ENCODE data around the gene GNGT2.

The GNGT2 gene

GRCh38 chr17:49193513-49194296 is 16.7 kb downstream of the GNGT2 start:
- peaks cover 0 to 13% (median 0%) of the 10 kb centered on the region in 3 experiments for H3K27me3 ChIP-seq (ENCODE audit: control insufficient read depth in 3 of 3, insufficient read depth in 3 of 3, low read depth in 1 of 3, low read length in 3 of 3)
- WGBS, 2 donors (ENCODE audit: extremely low coverage in 2 of 2, insufficient read length in 2 of 2, insufficient replicate concordance in 1 of 2), result no CpG with 5 or more reads among the region's 21 CpGs
- H2BK5ac ChIP-seq (ENCODE audit: low read length), result no peak overlapping the region
- H3K36me3 ChIP-seq (replicated peaks in 1 of 2; ENCODE audit: control insufficient read depth in 2 of 2, insufficient read depth in 2 of 2, low read length in 2 of 2), result no peaks in the 10 kb centered on the region
- no peak overlapping the region for H3K4ac ChIP-seq (ENCODE audit: low read length)
- H3K9ac ChIP-seq (ENCODE audit: low read depth, low read length, poor library complexity), result no peak overlapping the region
- H2BK15ac ChIP-seq (ENCODE audit: low read length), result no peak overlapping the region
- H3K4me3 ChIP-seq (ENCODE audit: low read length in 2 of 2), result peak overlapping the region; percentile 71 to 79
- H3K4me1 ChIP-seq (ENCODE audit: control insufficient read depth in 2 of 2, insufficient read depth in 1 of 2, low read depth in 1 of 2, low read length in 2 of 2), result peaks cover 2% of the 10 kb centered on the region in 2 donors
- DNase-seq (ENCODE audit: low spot score), result peak; percentile 52
- H3K9me3 ChIP-seq (replicated peaks in 1 of 2; ENCODE audit: control insufficient read depth in 2 of 2, insufficient read depth in 1 of 2, low read depth in 1 of 2, low read length in 2 of 2), result no peaks in the 10 kb centered on the region
- no peak overlapping the region for H2AK5ac ChIP-seq (ENCODE audit: low read depth, low read length)
- peak overlapping the region; percentile 91 for H3K18ac ChIP-seq (ENCODE audit: low read length)
- H3K14ac ChIP-seq (ENCODE audit: low read length), result no peak overlapping the region
- peak overlapping the region; percentile 72 for H3K4me2 ChIP-seq (ENCODE audit: insufficient read depth, low read length, poor library complexity, severe bottlenecking)
- no peak overlapping the region for H3K23ac ChIP-seq (ENCODE audit: low read depth, low read length, poor library complexity)
- H2BK12ac ChIP-seq (ENCODE audit: low read length), result no peak overlapping the region
- H3K79me1 ChIP-seq (ENCODE audit: low read depth, low read length), result no peaks in the 10 kb centered on the region
- H2BK120ac ChIP-seq (ENCODE audit: low read depth, low read length), result no peak overlapping the region
- no peak overlapping the region for H4K8ac ChIP-seq (ENCODE audit: low read depth, low read length)
- H4K91ac ChIP-seq (ENCODE audit: low read depth, low read length, poor library complexity), result no peak overlapping the region
- peak overlapping the region; percentile 99 for H2AFZ ChIP-seq (ENCODE audit: low read length)
- H3K27ac ChIP-seq (replicated peaks; ENCODE audit: low read length), result peak overlapping the region; percentile 67

DNA sequence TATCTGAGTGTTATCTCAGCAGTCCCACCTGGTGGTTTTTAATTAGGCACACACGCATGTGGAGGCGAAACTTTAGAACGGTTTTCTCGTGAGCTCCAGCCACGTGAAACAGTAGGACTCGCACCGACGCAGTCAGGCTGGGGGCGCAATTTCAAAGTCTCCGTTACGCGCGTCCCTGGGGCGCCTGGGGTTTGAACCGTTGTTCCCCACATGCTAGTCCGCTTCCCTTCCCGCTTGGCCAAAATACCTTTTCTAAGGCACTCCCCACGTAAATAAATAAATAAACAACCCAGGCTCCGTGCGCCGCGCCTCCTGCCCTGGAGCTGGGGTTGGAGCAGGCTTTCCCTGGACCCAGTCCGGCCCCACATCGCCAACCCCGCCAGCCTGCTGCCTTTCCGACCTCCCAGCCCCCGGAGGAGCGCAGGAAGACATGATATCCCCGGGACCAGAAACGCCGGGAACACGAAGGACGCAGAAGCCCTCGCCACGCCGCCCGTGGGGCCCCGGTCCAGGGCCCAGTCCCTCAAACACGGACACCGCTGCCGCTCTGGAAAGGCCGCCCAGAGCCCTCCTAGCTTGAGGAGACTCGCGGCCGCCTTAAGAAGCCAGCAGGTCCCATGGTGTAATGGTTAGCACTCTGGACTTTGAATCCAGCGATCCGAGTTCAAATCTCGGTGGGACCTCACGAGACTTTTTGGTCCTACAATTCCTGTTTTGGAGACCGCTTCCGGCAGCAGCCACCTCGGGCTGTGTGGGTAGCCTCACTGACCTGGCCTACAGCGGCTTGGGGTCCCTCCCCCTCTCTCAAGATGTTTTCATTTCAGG is 18.2 kb downstream of the GNGT2 start:
- peak overlapping the region; percentile 95 for H3K4me2 ChIP-seq (ENCODE audit: insufficient read depth, low read length, poor library complexity, severe bottlenecking)
- H2BK15ac ChIP-seq (ENCODE audit: low read length), result peak overlapping the region; percentile 96
- H3K79me1 ChIP-seq (ENCODE audit: low read depth, low read length), result no peaks in the 10 kb centered on the region
- peaks cover 2% of the 10 kb centered on the region in 2 donors for H3K4me1 ChIP-seq (ENCODE audit: control insufficient read depth in 2 of 2, insufficient read depth in 1 of 2, low read depth in 1 of 2, low read length in 2 of 2)
- H3K27me3 ChIP-seq (ENCODE audit: control insufficient read depth in 3 of 3, insufficient read depth in 3 of 3, low read depth in 1 of 3, low read length in 3 of 3), result peaks cover 0 to 13% (median 0%) of the 10 kb centered on the region in 3 experiments
- peak overlapping the region; percentile 22 for H2BK12ac ChIP-seq (ENCODE audit: low read length)
- peak overlapping the region; percentile 97 for H3K27ac ChIP-seq (replicated peaks; ENCODE audit: low read length)
- no peaks in the 10 kb centered on the region for H3K9me3 ChIP-seq (replicated peaks in 1 of 2; ENCODE audit: control insufficient read depth in 2 of 2, insufficient read depth in 1 of 2, low read depth in 1 of 2, low read length in 2 of 2)
- H3K18ac ChIP-seq (ENCODE audit: low read length), result peak overlapping the region; percentile 100
- peak overlapping the region; percentile 79 to 95 for H3K4me3 ChIP-seq (ENCODE audit: low read length in 2 of 2)
- H3K4ac ChIP-seq (ENCODE audit: low read length), result peak overlapping the region; percentile 97
- H3K9ac ChIP-seq (ENCODE audit: low read depth, low read length, poor library complexity), result peak overlapping the region; percentile 99
- H2BK120ac ChIP-seq (ENCODE audit: low read depth, low read length), result peak overlapping the region; percentile 61
- H4K91ac ChIP-seq (ENCODE audit: low read depth, low read length, poor library complexity), result no peak overlapping the region
- peak; percentile 90 for DNase-seq (ENCODE audit: low spot score)
- H2AK5ac ChIP-seq (ENCODE audit: low read depth, low read length), result peak overlapping the region; percentile 81
- H3K14ac ChIP-seq (ENCODE audit: low read length), result peak overlapping the region; percentile 100
- peak overlapping the region; percentile 99 for H3K23ac ChIP-seq (ENCODE audit: low read depth, low read length, poor library complexity)
- peak overlapping the region; percentile 99 for H2AFZ ChIP-seq (ENCODE audit: low read length)
- peak overlapping the region; percentile 99 for H2BK5ac ChIP-seq (ENCODE audit: low read length)
- H4K8ac ChIP-seq (ENCODE audit: low read depth, low read length), result no peak overlapping the region
- no CpG with 5 or more reads among the region's 53 CpGs for WGBS, 2 donors (ENCODE audit: extremely low coverage in 2 of 2, insufficient read length in 2 of 2, insufficient replicate concordance in 1 of 2)
- no peaks in the 10 kb centered on the region for H3K36me3 ChIP-seq (replicated peaks in 1 of 2; ENCODE audit: control insufficient read depth in 2 of 2, insufficient read depth in 2 of 2, low read length in 2 of 2)

GRCh38 chr17:49191409-49191916 is 18.9 kb downstream of the GNGT2 start:
- Histone ChIP-seq H3K36me3 (replicated peaks in 1 of 2; ENCODE audit: control insufficient read depth in 2 of 2, insufficient read depth in 2 of 2, low read length in 2 of 2) (no peaks in the 10 kb centered on the region), H3K4me2 (ENCODE audit: insufficient read depth, low read length, poor library complexity, severe bottlenecking) (peak overlapping the region; percentile 95), H2AK5ac (ENCODE audit: low read depth, low read length) (no peak overlapping the region), H2AFZ (ENCODE audit: low read length) (peak overlapping the region; percentile 99), H3K4me1 (ENCODE audit: control insufficient read depth in 2 of 2, insufficient read depth in 1 of 2, low read depth in 1 of 2, low read length in 2 of 2) (peaks cover 2% of the 10 kb centered on the region in 2 donors), H3K9ac (ENCODE audit: low read depth, low read length, poor library complexity) (peak overlapping the region; percentile 99), H3K4ac (ENCODE audit: low read length) (no peak overlapping the region), H2BK12ac (ENCODE audit: low read length) (no peak overlapping the region), H2BK15ac (ENCODE audit: low read length) (peak overlapping the region; percentile 96), H3K23ac (ENCODE audit: low read depth, low read length, poor library complexity) (no peak overlapping the region), H3K4me3 (ENCODE audit: low read length in 2 of 2) (peak overlapping the region; percentile 79 to 95), H2BK120ac (ENCODE audit: low read depth, low read length) (no peak overlapping the region), H3K27me3 (ENCODE audit: control insufficient read depth in 3 of 3, insufficient read depth in 3 of 3, low read depth in 1 of 3, low read length in 3 of 3) (peaks cover 0 to 13% (median 0%) of the 10 kb centered on the region in 3 experiments), H2BK5ac (ENCODE audit: low read length) (peak overlapping the region; percentile 99), H3K18ac (ENCODE audit: low read length) (peak overlapping the region; percentile 100), H3K14ac (ENCODE audit: low read length) (no peak overlapping the region), H4K91ac (ENCODE audit: low read depth, low read length, poor library complexity) (no peak overlapping the region), H4K8ac (ENCODE audit: low read depth, low read length) (no peak overlapping the region), H3K27ac (replicated peaks; ENCODE audit: low read length) (peak overlapping the region; percentile 62), H3K9me3 (replicated peaks in 1 of 2; ENCODE audit: control insufficient read depth in 2 of 2, insufficient read depth in 1 of 2, low read depth in 1 of 2, low read length in 2 of 2) (no peaks in the 10 kb centered on the region), H3K79me1 (ENCODE audit: low read depth, low read length) (no peaks in the 10 kb centered on the region)
- no CpG with 5 or more reads among the region's 8 CpGs for WGBS, 2 donors (ENCODE audit: extremely low coverage in 2 of 2, insufficient read length in 2 of 2, insufficient replicate concordance in 1 of 2)
- DNase-seq (ENCODE audit: low spot score), result no peak
